Fibroblast of skin of right quadriceps (primary cell): Measurements from ENCODE around the gene RIN2.

Source experiments
- DNase-seq: peaks from one replicate; pipeline ENCODE4 v3.0.0-alpha.2; 2013

RIN2 gene

GRCh38 chr20:19758133-19758500, at the start of gene RIN2:
TSS of gene RIN2 (plus strand) at chr20:19758258. CDS start at chr20:19889602, 131,344 bp downstream.
- DNase-seq = no peak

- DNase-seq = no peak
These were observed 48.3 kb upstream of the RIN2 start for GRCh38 chr20:19709635-19710335.

DNA sequence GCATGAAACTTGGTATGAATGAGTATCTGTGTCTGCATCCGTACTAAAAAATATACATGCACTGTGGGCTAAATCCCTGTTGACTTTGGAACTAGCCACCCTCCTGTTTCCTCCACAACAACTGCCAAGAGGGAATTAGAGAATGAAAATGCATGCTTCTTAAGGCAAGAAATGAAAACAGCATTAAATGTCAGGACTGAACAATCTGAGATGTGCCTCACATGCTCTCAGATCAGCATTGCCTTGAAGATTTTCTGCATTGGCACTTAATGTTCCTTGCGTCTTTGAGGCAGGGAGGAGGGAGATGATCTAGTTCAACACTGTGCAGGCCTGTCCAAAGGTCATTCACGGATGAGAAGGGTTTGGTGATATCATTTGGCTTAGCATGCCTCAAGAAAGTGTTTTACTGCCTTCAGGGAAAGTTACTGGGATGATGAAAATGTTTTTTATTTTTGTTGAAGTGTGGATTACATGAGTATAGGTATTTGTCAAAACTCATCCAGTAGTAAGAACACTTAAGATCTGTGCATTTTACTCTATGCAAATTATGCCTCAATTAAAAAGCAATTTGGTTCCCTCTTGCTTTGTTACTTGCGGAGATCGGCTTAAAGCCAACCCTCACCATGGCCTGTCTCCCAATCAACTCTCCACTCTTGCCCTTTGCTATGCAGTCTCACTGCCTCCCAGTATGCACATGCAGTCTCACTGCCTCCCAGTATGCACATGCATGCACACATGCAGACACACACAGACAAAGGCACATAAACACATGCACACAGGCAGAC, 47.5 kb upstream of the RIN2 start:
- DNase-seq = no peak

DNA sequence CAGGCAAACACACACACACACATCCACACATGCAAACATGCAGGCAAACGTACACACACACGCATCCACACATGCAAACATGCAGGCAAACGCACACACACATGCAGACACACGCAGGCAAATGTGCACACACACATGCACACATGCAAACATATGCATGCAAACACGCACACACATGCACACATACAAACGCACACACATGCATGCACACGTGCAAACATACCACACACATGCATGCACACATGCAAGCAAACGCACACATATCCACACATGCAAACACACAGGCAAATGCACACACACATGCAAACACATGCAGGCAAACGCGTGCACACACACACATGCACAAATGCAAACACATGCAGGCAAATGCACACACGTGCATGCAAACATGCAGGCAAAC, 46.9 kb upstream of the RIN2 start:
- DNase-seq = no peak

- no peak for DNase-seq
These were observed 45.3 kb upstream of the RIN2 start for GRCh38 chr20:19712721-19713260.

DNA sequence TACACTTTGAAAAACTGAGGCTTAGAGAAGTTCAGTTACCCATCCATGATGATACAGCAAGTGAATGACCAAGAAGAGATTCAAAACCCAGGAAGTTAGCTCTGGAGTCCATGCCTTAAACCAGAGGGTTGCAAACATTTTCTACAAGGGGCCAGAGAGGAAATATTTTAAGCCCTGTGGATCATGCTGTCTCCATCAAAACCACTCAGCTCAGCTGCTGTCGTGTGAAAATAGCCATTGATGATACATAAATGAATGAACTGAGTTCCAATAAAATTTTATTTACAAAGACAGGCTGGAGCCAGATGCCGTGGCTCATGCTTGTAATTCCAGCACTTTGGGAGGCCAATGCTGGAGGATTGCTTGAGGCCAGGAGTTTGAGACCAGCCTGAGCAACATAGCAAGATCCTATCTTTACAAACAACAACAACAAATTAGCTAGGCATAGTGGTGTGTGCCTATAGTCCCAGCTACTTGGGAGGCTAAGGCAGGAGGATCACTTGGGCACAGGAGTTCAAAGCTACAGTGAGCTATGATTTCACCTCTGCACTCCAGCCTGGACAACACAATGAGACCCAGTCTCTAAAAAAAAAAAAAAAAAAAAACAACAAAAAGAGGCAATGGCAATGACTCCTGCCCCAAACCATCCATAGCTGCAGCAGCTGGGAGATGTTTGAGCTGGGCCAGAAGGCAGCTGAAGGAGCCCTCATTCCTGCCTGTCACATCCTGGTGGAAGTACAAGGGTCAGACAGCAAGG, 44.1 kb upstream of the RIN2 start:
- DNase-seq = no peak

- no peak for DNase-seq
These were observed 43.5 kb upstream of the RIN2 start for GRCh38 chr20:19714579-19714840.

DNA sequence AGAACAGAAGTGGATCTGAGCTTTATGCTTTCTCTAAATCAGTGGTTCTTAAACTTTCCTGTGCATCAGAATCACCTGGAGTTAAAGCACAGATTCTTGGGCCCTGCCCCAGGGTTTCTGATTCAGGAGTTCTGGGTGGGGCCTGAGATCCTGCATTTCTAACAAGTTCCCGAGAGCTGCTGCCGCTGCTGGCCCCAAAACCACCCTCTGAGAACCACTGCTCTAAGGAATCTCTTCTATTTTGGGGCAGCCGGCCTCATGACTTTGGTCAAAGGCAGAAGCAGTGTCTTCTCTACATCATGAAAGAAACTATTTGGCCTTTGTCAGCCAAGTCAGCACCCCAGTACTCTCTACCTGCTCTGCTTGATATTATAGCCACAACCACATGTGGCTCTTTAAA, 42.1 kb upstream of the RIN2 start:
- DNase-seq = no peak

DNA sequence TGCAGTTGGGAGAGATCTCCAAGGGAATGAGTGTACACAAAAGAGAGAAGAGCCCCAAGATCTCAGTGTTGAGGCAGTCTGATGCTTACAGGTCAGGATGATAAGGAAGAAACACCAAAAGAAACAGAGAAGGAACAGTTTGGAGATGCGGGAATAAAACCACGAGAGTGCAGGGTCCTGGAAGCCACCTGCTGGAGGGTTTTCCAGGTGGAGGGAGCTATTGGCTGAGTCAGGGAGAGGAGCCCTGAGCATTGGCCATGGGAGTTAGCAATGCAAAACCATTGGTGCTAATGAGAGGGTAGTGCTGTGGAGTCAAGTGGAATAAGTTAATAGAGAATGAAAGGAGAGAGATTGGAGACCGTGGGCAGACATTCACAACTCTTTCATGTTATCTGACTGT, 39.2 kb upstream of the RIN2 start:
- DNase-seq = no peak

DNA sequence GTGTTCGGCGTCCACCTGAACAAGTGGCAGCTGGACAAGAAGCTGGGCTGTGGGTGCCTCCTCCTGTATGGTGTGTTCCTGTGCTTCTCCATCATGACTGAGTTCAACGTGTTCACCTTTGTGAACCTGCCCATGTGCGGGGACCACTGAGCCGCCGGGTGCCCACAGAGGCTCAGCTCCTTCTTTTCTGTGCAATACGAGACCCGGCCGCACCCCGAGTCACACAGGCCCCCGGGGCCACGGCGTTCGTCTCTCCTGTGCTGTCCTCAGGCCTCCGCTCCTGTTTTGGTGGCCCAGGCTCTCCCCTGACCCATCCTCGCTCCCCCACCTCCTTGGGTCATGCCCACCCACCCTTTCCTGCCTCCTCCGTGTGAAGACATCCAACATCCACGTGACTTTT, 37.1 kb upstream of the RIN2 start:
- no peak for DNase-seq

GRCh38 chr20:19723051-19723450, 35.0 kb upstream of the RIN2 start:
- no peak for DNase-seq

GRCh38 chr20:19723813-19724430, 34.1 kb upstream of the RIN2 start:
- no peak for DNase-seq

DNA sequence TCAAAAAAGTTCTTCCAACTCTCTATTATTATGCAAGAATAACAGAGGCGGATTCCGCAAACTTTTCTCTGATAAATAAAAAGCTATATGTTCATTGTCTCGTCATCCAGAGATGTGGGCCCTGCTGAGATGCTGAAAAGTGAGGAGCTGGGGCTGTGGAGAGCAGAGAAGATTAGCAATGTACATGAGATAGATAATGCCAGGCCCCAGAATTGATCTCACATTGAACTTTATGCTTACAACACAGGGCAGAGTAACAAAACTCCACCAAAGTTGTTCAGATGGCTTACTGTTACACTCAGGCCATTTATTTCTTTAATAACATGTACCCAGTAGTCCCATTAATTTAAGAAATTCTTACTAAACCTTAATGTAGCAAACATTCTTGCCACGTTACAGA, 32.7 kb upstream of the RIN2 start:
- no peak for DNase-seq

DNA sequence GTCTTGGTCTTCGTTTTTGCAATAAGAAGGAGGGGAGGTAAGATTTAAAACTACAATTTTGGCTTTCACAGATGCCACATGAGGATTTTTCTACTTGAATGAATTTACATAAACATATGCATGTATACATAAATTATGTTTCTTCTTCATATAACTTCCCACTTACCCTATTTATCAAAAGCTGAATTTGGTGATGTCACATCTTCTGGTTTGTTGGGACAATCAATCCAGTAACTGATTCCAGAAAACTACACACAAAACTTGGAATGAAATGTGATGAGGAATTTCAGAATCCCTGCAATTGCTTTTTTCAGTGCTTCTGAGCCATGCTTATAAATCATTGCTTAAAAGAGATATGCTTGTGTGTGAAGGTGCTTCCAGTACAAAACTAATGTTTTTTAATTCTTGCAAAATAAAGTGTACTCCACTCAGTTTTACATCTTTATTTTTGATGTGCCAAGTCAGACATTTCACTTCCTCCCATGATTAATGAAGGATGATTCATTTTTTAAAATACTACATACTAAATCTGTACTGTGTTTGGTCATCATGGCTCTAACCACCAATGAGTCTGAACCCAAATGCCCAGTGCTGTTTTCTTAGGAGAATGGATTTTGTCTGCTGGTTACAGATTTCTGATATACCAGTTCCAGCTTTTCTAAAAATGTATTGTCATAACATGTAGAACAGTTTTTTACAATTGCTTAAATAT, 32.1 kb upstream of the RIN2 start:
- peak; percentile 34 for DNase-seq

DNA sequence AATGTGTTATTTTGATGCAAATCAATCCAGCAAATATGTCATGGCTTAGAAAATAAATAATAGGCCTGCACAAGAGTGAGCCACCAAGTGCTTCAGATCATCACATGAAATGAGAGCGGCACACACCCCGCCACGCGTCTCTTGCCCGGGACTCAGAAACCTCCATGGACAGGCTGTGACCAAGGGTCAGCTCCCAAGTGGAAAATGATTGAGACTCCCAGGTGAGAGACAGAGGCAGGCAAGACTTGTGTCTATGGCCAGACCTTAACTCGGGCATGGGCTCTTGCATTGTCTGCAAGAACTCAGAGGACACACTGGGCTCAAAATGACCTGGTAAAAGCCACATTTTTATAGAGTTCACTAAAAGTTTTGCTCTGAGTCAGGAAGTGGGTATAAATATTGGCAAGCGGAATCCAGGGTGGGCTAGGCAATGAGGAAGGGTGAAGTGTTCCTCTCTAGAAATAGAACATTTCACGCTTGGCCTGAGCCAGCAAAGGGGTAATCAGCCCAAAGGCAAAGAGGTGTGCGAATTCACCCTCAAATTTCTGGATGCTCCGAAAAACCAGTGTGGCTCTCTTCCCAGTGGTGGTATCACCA, 30.7 kb upstream of the RIN2 start:
- DNase-seq = no peak

- DNase-seq = no peak
These were observed 28.4 kb upstream of the RIN2 start for GRCh38 chr20:19729672-19730071.

DNA sequence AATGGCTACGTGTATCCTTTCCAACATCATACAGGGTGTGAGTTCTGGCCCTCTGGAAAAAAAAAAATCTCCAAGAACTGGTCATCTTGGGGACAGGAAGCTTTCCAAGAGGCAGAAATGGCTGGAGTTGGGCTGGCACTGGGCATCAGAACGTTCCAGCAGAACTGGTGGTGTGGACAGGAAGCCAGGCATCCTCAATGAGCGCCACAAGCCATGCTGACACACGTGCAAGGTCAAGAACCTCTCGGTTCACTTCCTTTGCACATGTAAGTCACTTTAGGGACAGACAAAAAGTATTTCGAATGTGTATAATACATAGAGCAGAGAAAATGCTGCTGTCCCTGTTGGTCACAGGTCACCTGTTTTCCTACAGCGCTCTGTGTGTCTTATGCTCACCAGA, 27.4 kb upstream of the RIN2 start:
- DNase-seq = no peak

- DNase-seq = no peak
These were observed 23.2 kb upstream of the RIN2 start for GRCh38 chr20:19734811-19735210.

DNA sequence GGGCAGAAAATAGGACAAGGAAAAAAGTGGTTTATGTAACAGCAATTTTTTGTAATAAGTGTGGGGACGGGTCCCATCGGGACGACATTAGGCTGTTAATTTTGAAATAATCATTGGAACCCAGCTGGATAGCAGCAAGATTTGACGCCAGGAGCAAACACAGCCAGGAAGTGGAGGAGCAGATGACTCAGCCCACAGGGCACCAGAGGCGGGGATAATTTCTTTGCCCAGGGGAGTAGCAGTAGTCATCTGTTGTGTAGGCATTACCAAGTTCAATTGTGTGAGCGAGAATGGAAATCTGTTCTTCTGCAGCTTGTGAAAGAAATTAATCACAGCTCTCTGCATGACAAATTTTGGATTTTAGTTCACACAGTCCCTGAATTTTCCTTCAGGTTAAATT, 22.6 kb upstream of the RIN2 start:
- peak; percentile 80 for DNase-seq

DNA sequence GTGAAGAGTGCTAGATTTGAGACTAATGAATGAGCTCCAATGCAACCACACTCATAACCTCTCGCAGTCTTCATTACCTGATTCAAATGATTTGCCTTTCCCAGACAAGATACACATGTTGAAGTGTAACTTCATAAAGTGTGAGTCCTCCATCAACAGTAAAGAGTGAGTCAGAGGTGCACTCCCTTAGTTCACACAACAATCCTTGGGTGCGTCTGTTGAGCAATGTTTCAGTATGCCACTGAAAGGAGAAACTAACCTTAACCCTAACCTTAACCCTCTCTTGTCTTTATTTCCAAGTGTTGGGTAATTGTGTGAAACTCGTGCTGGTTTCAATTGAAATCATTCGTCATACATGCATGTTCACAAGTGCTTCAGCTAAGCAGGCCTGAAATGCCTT, 21.0 kb upstream of the RIN2 start:
- peak; percentile 45 for DNase-seq

DNA sequence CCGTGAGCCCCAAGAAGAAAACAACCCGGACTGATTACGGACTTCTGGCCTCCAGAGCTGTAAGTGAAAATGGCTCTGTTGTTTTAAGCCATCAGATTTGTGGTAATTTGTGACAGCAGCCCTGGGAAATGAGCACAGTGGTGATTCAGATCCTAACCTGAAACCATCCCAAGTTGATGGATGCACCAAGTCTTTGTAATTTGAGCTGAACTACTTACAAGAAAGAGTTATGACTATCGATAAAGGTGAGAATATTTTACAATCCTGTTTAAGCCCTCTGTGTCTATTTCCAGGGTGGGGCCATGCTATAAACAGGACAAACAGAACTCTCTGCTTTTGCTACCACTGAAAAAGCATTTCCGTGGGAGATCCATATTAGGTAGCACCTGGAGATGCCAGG, 19.1 kb upstream of the RIN2 start:
- DNase-seq = no peak

DNA sequence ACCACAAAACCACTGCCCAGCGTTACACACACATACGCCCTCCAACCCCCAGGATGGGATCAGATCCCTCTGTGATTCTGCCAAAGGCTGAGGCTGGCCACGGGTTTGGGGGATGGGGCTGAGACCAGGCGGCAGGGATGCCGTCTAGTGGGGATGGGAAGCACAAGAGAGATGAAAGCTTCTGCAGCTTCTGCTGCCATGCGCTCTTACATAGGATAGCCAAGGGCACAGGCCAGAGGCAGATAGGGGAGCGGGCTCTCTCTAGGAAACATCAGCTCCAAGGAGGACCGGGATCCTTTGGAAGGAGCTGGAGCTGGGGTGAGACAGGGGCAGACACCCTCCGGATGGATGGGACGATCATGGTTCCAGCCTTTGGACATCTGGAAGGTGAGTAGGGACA, 18.7 kb upstream of the RIN2 start:
- no peak for DNase-seq
